Left lung (tissue), 10 donors: ENCODE measurements around the gene ZNF79. TPM values are rescaled to one million over a fixed set of nuclear protein-coding genes. Genes with fewer than 3 reads are reported as not detected.

Experiments used
- ATAC-seq: fragments of 200-7000 bp; cut with Tn5 transposase; one replicate; pipeline ENCODE4 v1.9.1; 2020; ENCODE audit warnings: moderate library complexity
- DNase-seq, 4 donors: peaks; one replicate each; pipeline ENCODE4 v3.0.0-alpha.2; 2013 to 2020
- H3K27ac ChIP-seq, 2 donors: fragments of 200-600 bp; sonication (generic) in 1 of 2; one replicate each; pipeline versions ENCODE4 v1.5.0 to v1.8.0; 2020 to 2021
- H3K27me3 ChIP-seq, 2 donors: fragments of 200-600 bp; sonication (generic) in 1 of 2; one replicate each; pipeline versions ENCODE4 v1.5.0 to v1.8.0; 2020 to 2021
- H3K36me3 ChIP-seq, 2 donors: fragments of 200-600 bp; sonication (generic) in 1 of 2; one replicate each; pipeline versions ENCODE4 v1.5.0 to v1.8.0; 2020 to 2021
- H3K4me1 ChIP-seq, 2 donors: fragments of 200-600 bp; one replicate each; pipeline ENCODE4 v1.8.0; 2021
- H3K4me3 ChIP-seq, 2 donors: fragments of 200-600 bp; sonication (generic) in 1 of 2; one replicate each; pipeline versions ENCODE4 v1.5.0 to v1.8.0; 2020 to 2021; ENCODE audit warnings: mild to moderate bottlenecking in 1 of 2
- H3K9me3 ChIP-seq, 2 donors: fragments of 200-600 bp; sonication (generic) in 1 of 2; one replicate each; pipeline versions ENCODE4 v1.5.0 to v1.8.0; 2020 to 2021
- CTCF ChIP-seq, 2 donors: fragments of 200-600 bp; sonication (generic) in 1 of 2; IDR thresholded peaks; one replicate each; pipeline versions ENCODE4 v1.5.0 to v1.8.0; 2021; ENCODE audit warnings: antibody characterized with exemption in 2 of 2
- intact Hi-C, 2 donors: fragments of 100-400 bp; cut with DNase I; formaldehyde crosslinking; loops; one replicate each; pipeline versions ENCODE4 v1.11.2 to v1.14.2; 2022
- polyA plus RNA-seq, 6 donors: library from polyadenylated mRNA; unstranded; fragments of 120-200 nt; gene quantifications; one replicate each; pipeline ENCODE4 v1.2.1, GENCODE V29; 2013; ENCODE audit not compliant: insufficient read length in 6 of 6
- total RNA-seq, 2 donors: library from RNA; stranded (reverse); fragmentation: NEBNext Ultra II Directional; extraction: Animal tissue kit (Norgen Biotek cat#: 25700); gene quantifications; one replicate each; pipeline ENCODE4 v1.2.1, GENCODE V29; 2021
- donor health status: DM: no; HTN: yes; CAD: no.
- donor health status: DM: no; HTN: no; CAD: no.

Gene ZNF79
- total and polyA plus RNA-seq, 8 donors = 6.2 to 9.0 (median 6.5) TPM

- Histone ChIP-seq H3K4me3 (no peak overlapping the region), H3K36me3 (peaks cover 0 to 100% of the 10 kb centered on the region in 2 donors), H3K4me1 (peaks cover 14 to 32% of the 10 kb centered on the region in 2 donors), H3K27ac (no peak overlapping the region), H3K9me3 (peaks cover 0 to 5% of the 10 kb centered on the region in 2 donors), H3K27me3 (no peaks in the 10 kb centered on the region)
- no peak for DNase-seq
- ATAC-seq = no peak
- TF ChIP-seq CTCF (IDR thresholded peaks at IDR 0.05) = no peak
- intact Hi-C loops = no loop called here
Measured at GRCh38 chr9:127444921-127445850, 21.0 kb downstream of the ZNF79 start.

GRCh38 chr9:127445851-127446712 is 21.9 kb downstream of the ZNF79 start:
- TF ChIP-seq CTCF (IDR thresholded peaks at IDR 0.05) = no peak
- H3K36me3 ChIP-seq = peaks cover 0 to 94% of the 10 kb centered on the region in 2 donors
- H3K4me1 ChIP-seq = peaks cover 14 to 37% of the 10 kb centered on the region in 2 donors
- intact Hi-C loops = no loop called here
- DNase-seq = no peak
- peaks cover 0 to 5% of the 10 kb centered on the region in 2 donors for H3K9me3 ChIP-seq
- no peaks in the 10 kb centered on the region for H3K27me3 ChIP-seq
- no peak for ATAC-seq
- H3K27ac ChIP-seq = no peak overlapping the region
- no peak overlapping the region for H3K4me3 ChIP-seq

GRCh38 chr9:127446713-127447415 is 22.7 kb downstream of the ZNF79 start:
- intact Hi-C loops = no loop called here
- ATAC-seq (no peak), DNase-seq (no peak)
- Histone ChIP-seq H3K27ac (no peak overlapping the region), H3K27me3 (no peaks in the 10 kb centered on the region), H3K9me3 (peaks cover 0 to 5% of the 10 kb centered on the region in 2 donors), H3K4me1 (peaks cover 14 to 37% of the 10 kb centered on the region in 2 donors), H3K36me3 (peaks cover 0 to 86% of the 10 kb centered on the region in 2 donors), H3K4me3 (no peak overlapping the region)
- no peak for TF ChIP-seq CTCF (IDR thresholded peaks at IDR 0.05)

- intact Hi-C loops = no loop called here
- ATAC-seq (no peak), DNase-seq (no peak)
- H3K36me3 ChIP-seq = peaks cover 0 to 79% of the 10 kb centered on the region in 2 donors
- no peak overlapping the region for H3K4me3 ChIP-seq
- H3K27ac ChIP-seq = no peak overlapping the region
- no peaks in the 10 kb centered on the region for H3K27me3 ChIP-seq
- TF ChIP-seq CTCF (IDR thresholded peaks at IDR 0.05) = no peak
- peaks cover 14 to 43% of the 10 kb centered on the region in 2 donors for H3K4me1 ChIP-seq
- peaks cover 0 to 5% of the 10 kb centered on the region in 2 donors for H3K9me3 ChIP-seq
Measured at GRCh38 chr9:127447416-127448111, 23.4 kb downstream of the ZNF79 start.
